Subcutaneous abdominal adipose tissue (tissue), 5 donors: ENCODE data around the gene SMAP2.
A peak's percentile ranks its signal among the peaks of the same experiment; 100 is the strongest.
"Not testable (repeated sequence)": the region's sequence is repeated elsewhere in the genome, so short reads cannot be mapped to it uniquely, and the experiment has no call there.

ENCODE experiments used
- H3K27ac ChIP-seq: one replicate; pipeline ENCODE4 v1.7.0; 2013; ENCODE audit warnings: low read depth, mild to moderate bottlenecking, inconsistent platforms, low read length, moderate library complexity
- H3K27me3 ChIP-seq, 5 donors: one replicate each; pipeline ENCODE4 v1.7.0; 2013; ENCODE audit warnings: low read length in 5 of 5, inconsistent platforms in 1 of 5; ENCODE audit not compliant: control insufficient read depth in 5 of 5, insufficient read depth in 4 of 5
- H3K36me3 ChIP-seq, 5 donors: one replicate each; pipeline ENCODE4 v1.7.0; 2013; ENCODE audit warnings: low read length in 5 of 5; ENCODE audit not compliant: control insufficient read depth in 5 of 5, insufficient read depth in 5 of 5
- H3K4me1 ChIP-seq, 5 donors: one replicate each; pipeline ENCODE4 v1.7.0; 2013; ENCODE audit warnings: low read length in 5 of 5, mild to moderate bottlenecking in 3 of 5, moderate library complexity in 1 of 5; ENCODE audit not compliant: control insufficient read depth in 5 of 5, insufficient read depth in 5 of 5
- H3K4me3 ChIP-seq, 5 donors: one replicate each; pipeline ENCODE4 v1.7.0; 2013; ENCODE audit warnings: low read length in 5 of 5, low read depth in 1 of 5
- H3K9ac ChIP-seq, 5 donors: one replicate each; pipeline ENCODE4 v1.7.0; 2013; ENCODE audit warnings: low read length in 5 of 5, mild to moderate bottlenecking in 4 of 5, moderate library complexity in 3 of 5
- H3K9me3 ChIP-seq, 5 donors: one replicate each; pipeline ENCODE4 v1.7.0; 2013; ENCODE audit warnings: low read length in 5 of 5; ENCODE audit not compliant: control insufficient read depth in 5 of 5
- donor health status: healthy.
- donor health status: healthy.
- donor health status: healthy.
- donor health status: healthy.
- donor health status: healthy.

The SMAP2 gene

DNA sequence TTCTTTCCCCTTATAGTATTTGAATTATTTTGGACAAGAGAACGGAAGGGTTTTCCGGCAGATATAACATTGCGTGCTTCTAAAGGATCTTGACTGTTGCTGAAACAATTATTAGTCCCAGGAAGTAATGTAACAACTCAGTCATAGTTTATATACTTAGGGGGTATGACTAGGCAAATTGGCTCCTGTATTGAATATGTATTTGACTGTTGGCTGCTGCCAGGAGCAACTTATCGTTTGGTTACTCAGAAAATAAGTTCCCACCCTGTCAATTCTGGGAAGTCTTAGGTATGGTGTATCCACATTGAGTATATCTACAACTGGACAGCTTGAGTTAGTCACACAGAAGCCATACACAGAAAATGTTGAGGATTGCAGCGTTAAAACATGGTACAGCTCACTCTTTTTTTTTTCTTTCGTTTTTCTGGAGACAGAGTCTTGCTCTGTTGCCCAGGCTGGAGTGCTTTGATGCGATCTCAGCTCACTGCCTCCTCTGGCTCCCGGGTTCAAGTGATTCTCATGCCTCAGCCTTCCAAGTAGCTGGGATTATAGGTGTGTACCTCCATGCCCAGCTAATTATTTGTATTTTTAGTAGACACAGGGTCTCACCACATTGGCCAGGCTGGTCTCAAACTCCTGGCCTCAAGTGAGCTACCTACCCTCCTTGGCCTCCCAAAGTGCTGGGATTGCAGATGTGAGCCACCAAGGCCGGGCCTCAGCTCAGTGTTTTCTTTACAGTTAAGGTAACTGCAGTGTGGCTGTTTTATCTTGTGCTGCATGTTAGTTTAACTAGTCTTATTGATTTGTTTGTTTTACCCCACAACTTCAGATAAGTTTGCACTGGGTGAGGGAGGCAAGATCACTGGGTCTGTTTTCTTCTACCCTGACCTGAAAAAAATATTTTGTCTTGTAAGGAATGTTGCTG is 10.2 kb downstream of the SMAP2 start:
- no peaks in the 10 kb centered on the region for H3K36me3 ChIP-seq
- H3K27ac ChIP-seq, result peak overlapping the region; percentile 57
- H3K9me3 ChIP-seq, result no peaks in the 10 kb centered on the region
- H3K9ac ChIP-seq, result peak overlapping the region in 1 of 5 donors; percentile 38
- no peaks in the 10 kb centered on the region for H3K27me3 ChIP-seq
- H3K4me3 ChIP-seq, result no peak overlapping the region
- H3K4me1 ChIP-seq, result peaks cover 4 to 88% (median 69%) of the 10 kb centered on the region in 5 donors

DNA sequence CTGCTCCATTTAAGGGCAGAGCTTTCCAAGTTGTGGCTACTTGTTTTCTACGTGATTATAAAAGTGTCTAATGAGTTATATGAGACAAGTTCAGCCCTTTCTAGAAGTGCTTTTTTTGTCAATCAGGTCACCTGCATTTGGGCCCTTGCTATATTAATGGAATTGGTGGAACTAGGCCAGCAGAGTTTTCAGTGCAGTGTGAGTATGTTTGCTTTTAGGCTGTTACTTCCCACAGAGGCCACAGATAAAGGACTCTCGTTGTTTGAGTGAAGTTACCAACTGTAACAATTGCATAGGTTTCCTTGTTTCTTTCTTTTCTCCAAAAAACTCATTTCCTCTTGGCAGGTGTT is 10.9 kb downstream of the SMAP2 start:
- Histone ChIP-seq H3K9me3 (no peaks in the 10 kb centered on the region), H3K9ac (peak overlapping the region in 2 of 5 donors; percentile 26 to 38), H3K36me3 (peaks cover 0 to 4% (median 0%) of the 10 kb centered on the region in 5 donors), H3K4me1 (peaks cover 7 to 89% (median 70%) of the 10 kb centered on the region in 5 donors), H3K4me3 (peak overlapping the region in 1 of 5 donors; percentile 6), H3K27me3 (no peaks in the 10 kb centered on the region), H3K27ac (peak overlapping the region; percentile 57)

DNA sequence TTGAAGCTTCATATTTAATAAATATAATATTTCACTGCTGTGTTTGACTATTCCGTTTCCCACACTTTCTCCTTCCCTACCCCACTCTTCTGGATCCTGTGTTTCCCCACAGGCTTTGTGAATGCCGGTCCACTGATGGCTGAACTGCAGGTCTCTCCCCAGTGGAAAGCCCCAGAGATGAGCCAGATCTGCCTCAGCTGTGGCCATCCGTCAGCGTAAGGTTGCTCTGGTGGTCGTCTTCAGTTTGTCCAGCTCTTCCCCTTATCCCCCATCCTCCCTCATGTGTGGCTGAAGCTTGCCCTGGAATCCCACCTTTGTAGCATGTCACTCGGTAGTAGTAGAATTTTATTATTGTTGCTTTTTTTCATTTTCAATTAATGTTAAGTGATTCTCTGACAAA is 11.4 kb downstream of the SMAP2 start:
- Histone ChIP-seq H3K27ac (peak overlapping the region; percentile 40), H3K9ac (peak overlapping the region in 2 of 5 donors; percentile 26 to 38), H3K4me3 (no peak overlapping the region), H3K36me3 (peaks cover 0 to 4% (median 0%) of the 10 kb centered on the region in 5 donors), H3K4me1 (peaks cover 7 to 88% (median 69%) of the 10 kb centered on the region in 5 donors), H3K27me3 (no peaks in the 10 kb centered on the region), H3K9me3 (no peaks in the 10 kb centered on the region)

DNA sequence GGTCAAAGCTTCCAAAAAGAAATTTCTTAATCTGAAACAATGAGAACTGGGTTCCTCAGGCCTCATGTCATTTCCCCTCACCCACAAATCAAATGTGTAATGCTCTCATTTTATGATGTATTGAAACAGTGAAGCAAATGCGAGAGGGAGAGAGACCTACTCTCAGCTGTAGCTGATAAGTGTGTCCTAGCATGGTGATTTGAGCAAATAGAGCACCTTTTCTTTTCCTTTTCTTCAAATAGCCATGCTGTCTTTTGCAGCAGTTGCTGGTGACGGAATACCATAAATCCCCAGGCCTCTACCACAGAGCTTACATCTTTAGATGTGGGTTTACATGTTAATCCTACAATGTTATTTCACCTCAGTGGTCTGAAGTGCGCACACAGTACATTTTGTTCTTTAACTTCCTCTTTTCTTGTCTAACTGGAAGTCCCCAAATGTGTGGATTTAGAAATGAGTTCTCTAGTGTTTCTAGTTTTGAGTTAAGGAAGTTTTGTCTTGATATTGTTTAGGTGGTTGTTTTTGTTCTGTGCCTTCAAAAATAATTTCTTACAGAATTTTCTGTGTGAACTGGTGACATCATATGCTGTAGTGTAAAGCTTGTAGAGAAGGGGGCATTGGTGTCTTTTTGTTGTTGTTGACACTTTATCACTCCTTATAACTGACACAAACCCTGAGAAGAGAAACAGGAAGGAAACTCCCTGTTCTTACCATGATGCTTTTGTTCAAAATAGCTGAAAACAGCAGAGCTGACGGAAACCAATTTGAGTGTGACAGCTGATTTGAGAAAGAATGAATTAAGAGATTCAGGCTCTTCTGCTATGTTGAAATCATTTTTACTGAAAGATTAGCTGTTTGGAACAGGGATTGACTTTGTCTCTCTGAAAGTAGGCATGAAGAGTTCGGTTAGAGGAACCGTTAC is 12.2 kb downstream of the SMAP2 start:
- Histone ChIP-seq H3K4me1 (peaks cover 6 to 88% (median 69%) of the 10 kb centered on the region in 5 donors), H3K9me3 (no peaks in the 10 kb centered on the region), H3K4me3 (peak overlapping the region in 1 of 5 donors; percentile 20), H3K27ac (peak overlapping the region; percentile 40), H3K27me3 (no peaks in the 10 kb centered on the region), H3K36me3 (peaks cover 0 to 4% (median 0%) of the 10 kb centered on the region in 5 donors), H3K9ac (peak overlapping the region in 3 of 5 donors; percentile 20 to 60 (median 52))

DNA sequence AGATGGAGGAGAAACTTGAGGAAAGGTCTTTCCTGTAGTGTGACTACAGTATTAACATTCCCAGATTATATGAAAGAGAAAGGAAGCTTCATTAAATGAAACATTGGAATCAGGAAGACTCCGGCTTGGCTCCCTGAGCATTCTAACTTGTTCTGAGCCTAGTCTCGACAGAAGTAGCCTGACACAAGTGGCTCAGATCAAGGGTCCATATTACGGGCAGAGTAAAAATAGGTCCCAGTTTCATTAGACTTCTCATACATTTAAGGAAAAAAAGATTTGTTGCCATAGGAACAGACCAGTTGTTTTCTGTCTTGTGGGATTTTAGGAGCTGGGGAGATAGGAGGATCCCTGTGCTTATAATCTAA is 12.8 kb downstream of the SMAP2 start:
- Histone ChIP-seq H3K4me1 (peaks cover 6 to 88% (median 71%) of the 10 kb centered on the region in 5 donors), H3K36me3 (peaks cover 0 to 4% (median 0%) of the 10 kb centered on the region in 5 donors), H3K4me3 (peak overlapping the region in 1 of 5 donors; percentile 20), H3K9ac (peak overlapping the region in 3 of 5 donors; percentile 20 to 60 (median 52)), H3K27ac (peak overlapping the region; percentile 40), H3K27me3 (no peaks in the 10 kb centered on the region), H3K9me3 (no peaks in the 10 kb centered on the region)

DNA sequence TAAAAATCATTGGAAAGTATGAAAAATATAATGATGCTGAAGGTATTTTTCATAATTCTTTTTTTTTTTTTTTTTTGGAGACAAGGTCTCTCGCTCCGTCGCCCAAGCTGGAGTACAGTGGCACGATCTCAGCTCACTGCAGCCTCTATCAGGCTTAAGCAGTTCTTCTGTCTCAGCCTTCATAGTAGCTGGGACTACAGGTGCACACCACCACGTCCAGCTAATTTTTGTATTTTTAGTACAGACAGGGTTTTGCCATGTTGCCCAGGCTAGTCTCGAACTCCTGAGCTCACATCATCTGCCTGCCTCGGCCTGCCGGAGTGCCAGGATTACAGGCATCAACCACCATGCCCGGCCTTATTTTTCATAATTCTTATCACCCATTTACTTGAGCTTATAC is 13.3 kb downstream of the SMAP2 start:
- Histone ChIP-seq H3K4me3 (no peak overlapping the region), H3K9ac (peak overlapping the region in 1 of 5 donors; percentile 60), H3K9me3 (no peaks in the 10 kb centered on the region), H3K36me3 (peaks cover 0 to 4% (median 0%) of the 10 kb centered on the region in 5 donors), H3K27ac (no peak overlapping the region), H3K4me1 (peaks cover 6 to 88% (median 70%) of the 10 kb centered on the region in 5 donors), H3K27me3 (no peaks in the 10 kb centered on the region)

DNA sequence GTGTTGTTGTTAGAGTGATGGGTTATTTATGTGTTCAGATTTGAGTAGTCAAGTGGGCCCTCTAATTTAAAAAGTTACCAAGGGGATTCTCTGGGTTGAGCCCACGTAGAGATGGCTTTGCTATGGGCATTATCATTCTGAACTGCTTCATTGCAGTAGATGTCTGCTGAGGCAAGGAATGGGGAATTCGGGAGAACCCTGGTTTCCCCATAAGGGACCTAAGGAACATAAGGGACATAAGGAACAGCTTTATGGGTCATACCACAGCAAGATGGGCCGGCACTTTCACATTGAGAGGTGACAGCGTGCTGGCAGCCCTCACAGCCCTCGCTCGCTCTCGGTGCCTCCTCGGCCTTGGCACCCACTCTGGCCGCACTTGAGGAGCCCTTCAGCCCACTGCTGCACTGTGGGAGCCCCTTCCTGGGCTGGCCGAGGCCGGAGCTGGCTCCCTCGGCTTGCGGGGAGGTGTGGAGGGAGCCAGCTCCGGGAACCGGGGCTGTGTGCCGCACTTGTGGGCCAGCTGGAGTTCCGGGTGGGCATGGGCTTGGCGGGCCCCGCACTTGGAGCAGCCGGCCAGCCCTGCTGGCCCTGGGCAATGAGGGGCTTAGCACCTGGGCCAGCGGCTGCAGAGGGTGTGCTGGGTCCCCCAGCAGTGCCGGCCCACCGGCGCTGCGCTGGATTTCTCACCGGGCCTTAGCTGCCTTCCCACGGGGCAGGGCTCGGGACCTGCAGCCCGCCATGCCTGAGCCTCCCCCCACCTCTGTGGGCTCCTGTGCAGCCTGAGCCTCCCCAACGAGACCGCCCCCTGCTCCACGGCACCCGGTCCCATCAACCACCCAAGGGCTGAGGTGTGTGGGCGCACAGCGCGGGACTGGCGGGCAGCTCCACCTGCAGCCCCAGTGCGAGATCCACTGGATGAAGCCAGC is 14.1 kb downstream of the SMAP2 start:
- H3K4me3 ChIP-seq, H3K9me3 ChIP-seq, H3K27me3 ChIP-seq, H3K27ac ChIP-seq, H3K36me3 ChIP-seq: not testable (repeated sequence)
- H3K4me1 ChIP-seq, result peaks cover 6 to 88% (median 70%) of the 10 kb centered on the region in 5 donors
- peak overlapping the region in 1 of 5 donors; percentile 11 for H3K9ac ChIP-seq

DNA sequence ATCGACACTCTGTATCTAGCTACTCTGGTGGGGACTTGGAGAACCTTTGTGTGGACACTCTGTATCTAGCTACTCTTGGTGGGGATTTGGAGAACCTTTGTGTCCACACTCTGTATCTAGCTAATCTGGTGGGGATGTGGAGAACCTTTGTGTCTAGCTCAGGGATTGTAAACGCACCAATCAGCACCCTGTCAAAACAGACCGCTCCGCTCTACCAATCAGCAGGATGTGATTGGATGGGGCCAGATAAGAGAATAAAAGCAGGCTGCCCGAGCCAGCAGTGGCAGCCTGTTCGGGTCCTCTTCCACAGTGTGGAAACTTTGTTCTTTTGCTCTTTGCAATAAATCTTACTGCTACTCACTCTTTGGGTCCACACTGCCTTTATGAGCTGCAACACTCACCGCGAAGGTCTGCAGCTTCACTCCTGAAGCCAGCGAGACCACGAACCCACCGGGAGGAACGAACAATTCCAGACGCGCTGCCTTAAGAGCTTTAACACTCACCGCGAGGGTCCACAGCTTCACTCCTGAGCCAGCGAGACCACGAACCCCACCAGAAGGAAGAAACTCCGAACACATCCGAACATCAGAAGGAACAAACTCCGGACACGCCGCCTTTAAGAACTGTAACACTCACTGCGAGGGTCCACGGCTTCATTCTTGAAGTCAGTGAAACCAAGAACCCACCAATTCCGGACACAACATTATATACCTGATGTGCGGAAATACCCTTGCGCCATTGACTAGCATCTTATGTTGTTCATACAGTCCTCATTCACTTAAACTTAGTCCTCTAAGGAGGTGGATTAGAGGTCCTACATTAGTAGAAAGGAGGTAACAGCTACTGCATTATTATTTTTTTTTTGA is 15.2 kb downstream of the SMAP2 start:
- H3K9ac ChIP-seq, H3K4me3 ChIP-seq, H3K9me3 ChIP-seq, H3K27ac ChIP-seq, H3K36me3 ChIP-seq, H3K27me3 ChIP-seq: not testable (repeated sequence)
- H3K4me1 ChIP-seq, result peaks cover 6 to 83% (median 61%) of the 10 kb centered on the region in 5 donors
